Gastroesophageal sphincter (tissue), 3 donors: ENCODE measurements around the gene DCC.

Experiments
- EP300 ChIP-seq: sonication (generic); formaldehyde crosslinking; IDR thresholded peaks from one replicate; pipeline ENCODE4 v1.6.1; 2017; ENCODE audit warnings: antibody characterized with exemption, mild to moderate bottlenecking
- POLR2A ChIP-seq, 2 donors: fragments of 450-650 bp; IDR thresholded peaks; one replicate each; pipeline ENCODE4 v1.6.1; 2017; ENCODE audit warnings: antibody characterized with exemption in 2 of 2, mild to moderate bottlenecking in 2 of 2, moderate library complexity in 1 of 2
- TF ChIP-seq, protein P1 (sequence below), 4 experiments: fragments of 200-600 bp in 2 of 4; fragments of 450-650 bp in 2 of 4; sonication (generic) in 1 of 4; IDR thresholded peaks; one replicate each; pipeline ENCODE4 v1.5.1; 2017 to 2019; ENCODE audit warnings: antibody characterized with exemption in 4 of 4, mild to moderate bottlenecking in 2 of 4, moderate library complexity in 2 of 4

- TF ChIP-seq, protein P1, sequence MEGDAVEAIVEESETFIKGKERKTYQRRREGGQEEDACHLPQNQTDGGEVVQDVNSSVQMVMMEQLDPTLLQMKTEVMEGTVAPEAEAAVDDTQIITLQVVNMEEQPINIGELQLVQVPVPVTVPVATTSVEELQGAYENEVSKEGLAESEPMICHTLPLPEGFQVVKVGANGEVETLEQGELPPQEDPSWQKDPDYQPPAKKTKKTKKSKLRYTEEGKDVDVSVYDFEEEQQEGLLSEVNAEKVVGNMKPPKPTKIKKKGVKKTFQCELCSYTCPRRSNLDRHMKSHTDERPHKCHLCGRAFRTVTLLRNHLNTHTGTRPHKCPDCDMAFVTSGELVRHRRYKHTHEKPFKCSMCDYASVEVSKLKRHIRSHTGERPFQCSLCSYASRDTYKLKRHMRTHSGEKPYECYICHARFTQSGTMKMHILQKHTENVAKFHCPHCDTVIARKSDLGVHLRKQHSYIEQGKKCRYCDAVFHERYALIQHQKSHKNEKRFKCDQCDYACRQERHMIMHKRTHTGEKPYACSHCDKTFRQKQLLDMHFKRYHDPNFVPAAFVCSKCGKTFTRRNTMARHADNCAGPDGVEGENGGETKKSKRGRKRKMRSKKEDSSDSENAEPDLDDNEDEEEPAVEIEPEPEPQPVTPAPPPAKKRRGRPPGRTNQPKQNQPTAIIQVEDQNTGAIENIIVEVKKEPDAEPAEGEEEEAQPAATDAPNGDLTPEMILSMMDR (IDR thresholded peaks at IDR 0.05), result no peak
- TF ChIP-seq EP300 (no peak), POLR2A (IDR thresholded peaks at IDR 0.05) (no peak)
These were observed 548.0 kb downstream of the DCC start for GRCh38 chr18:52888014-52888413.
